Neural progenitor cell (in vitro differentiated cells): ENCODE data around the gene ZNF280A. TPM values are rescaled to one million over a fixed set of nuclear protein-coding genes. Genes with fewer than 3 reads are reported as not detected.

ENCODE experiments used
- DNase-seq: peaks from one replicate; pipeline ENCODE4 v3.0.0-alpha.2; 2016; ENCODE audit warnings: low spot score
- H2AFZ ChIP-seq: fragments of 200-600 bp; sonication (generic); replicated peaks from 2 replicates; pipeline ENCODE4 v1.6.1; 2016; ENCODE audit warnings: antibody characterized with exemption
- H3F3A ChIP-seq: fragments of 200-600 bp; sonication (generic); 2 replicates; pipeline ENCODE4 v1.6.1; 2016; ENCODE audit warnings: antibody characterized with exemption, low read depth
- H3K27ac ChIP-seq: fragments of 200-600 bp; sonication (generic); 2 replicates; pipeline ENCODE4 v1.5.1; 2016; ENCODE audit warnings: mild to moderate bottlenecking
- H3K27me3 ChIP-seq: fragments of 200-600 bp; sonication (generic); 2 replicates; pipeline ENCODE4 v1.6.1; 2016; ENCODE audit warnings: mild to moderate bottlenecking, moderate library complexity
- H3K36me3 ChIP-seq: fragments of 200-600 bp; sonication (generic); 2 replicates; pipeline ENCODE4 v1.5.1; 2016
- H3K4me1 ChIP-seq: fragments of 200-600 bp; sonication (generic); 2 replicates; pipeline ENCODE4 v1.6.1; 2016; ENCODE audit warnings: mixed run types
- H3K4me2 ChIP-seq: fragments of 200-600 bp; sonication (generic); 2 replicates; pipeline ENCODE4 v1.6.1; 2016
- H3K4me3 ChIP-seq: fragments of 200-600 bp; sonication (generic); 2 replicates; pipeline ENCODE4 v1.5.1; 2016
- H3K79me2 ChIP-seq: fragments of 200-600 bp; sonication (generic); 2 replicates; pipeline ENCODE4 v1.6.1; 2016; ENCODE audit warnings: low read depth
- H3K9ac ChIP-seq: fragments of 200-600 bp; sonication (generic); 2 replicates; pipeline ENCODE4 v1.6.1; 2016
- H3K9me3 ChIP-seq: fragments of 200-600 bp; sonication (generic); 2 replicates; pipeline ENCODE4 v1.5.1; 2016; ENCODE audit warnings: low read depth
- H4K20me1 ChIP-seq: fragments of 200-600 bp; sonication (generic); 2 replicates; pipeline ENCODE4 v1.6.1; 2016; ENCODE audit warnings: low read depth
- H3K27ac Mint-ChIP-seq: 3 replicates; pipeline ENCODE4 v1.8.0; 2021; ENCODE audit warnings: mixed read lengths
- H3K27me3 Mint-ChIP-seq: 2 replicates; pipeline ENCODE4 v1.8.0; 2022; ENCODE audit warnings: low read depth, mild to moderate bottlenecking, inconsistent platforms, moderate library complexity, mixed read lengths; ENCODE audit not compliant: insufficient read depth
- H3K36me3 Mint-ChIP-seq: 3 replicates; pipeline ENCODE4 v1.8.0; 2021; ENCODE audit warnings: mixed read lengths
- H3K4me1 Mint-ChIP-seq: 3 replicates; pipeline ENCODE4 v1.8.0; 2021; ENCODE audit warnings: mixed read lengths
- H3K4me3 Mint-ChIP-seq: 3 replicates; pipeline ENCODE4 v1.8.0; 2021; ENCODE audit warnings: mild to moderate bottlenecking, moderate library complexity, mixed read lengths
- H3K9me3 Mint-ChIP-seq: 3 replicates; pipeline ENCODE4 v1.8.0; 2020; ENCODE audit warnings: mixed read lengths
- CTCF ChIP-seq: fragments of 200-600 bp; sonication (generic); IDR thresholded peaks from 2 replicates; pipeline ENCODE4 v1.5.1; 2017; ENCODE audit warnings: antibody characterized with exemption, mild to moderate bottlenecking
- EZH2 ChIP-seq: fragments of 200-600 bp; sonication (generic); IDR thresholded peaks from 2 replicates; pipeline ENCODE4 v1.6.1; 2017; ENCODE audit warnings: antibody characterized with exemption, mild to moderate bottlenecking, moderate library complexity
- EZH2phosphoT487 ChIP-seq: fragments of 200-600 bp; sonication (generic); IDR thresholded peaks from 2 replicates; pipeline ENCODE4 v1.6.1; 2017; ENCODE audit warnings: antibody characterized with exemption
- total RNA-seq: library from RNA; depleted of rRNA; stranded (reverse); fragments of >200 nt; gene quantifications from 2 replicates; pipeline ENCODE4 v1.2.3, GENCODE V29; 2015; ENCODE audit warnings: low replicate concordance

ZNF280A gene
- total RNA-seq, 1 donor from 2014 or later: 3.7 TPM

GRCh38 chr22:22467112-22467511, 53.0 kb downstream of the ZNF280A start:
- Histone ChIP-seq H3F3A (no peaks in the 10 kb centered on the region), H3K4me2 (no peak overlapping the region), H3K4me3 (no peak overlapping the region), H3K9ac (no peak overlapping the region), H4K20me1 (peaks cover 6% of the 10 kb centered on the region), H3K27ac (no peak overlapping the region), H3K36me3 (no peaks in the 10 kb centered on the region), H3K9me3 (no peaks in the 10 kb centered on the region), H3K79me2 (no peaks in the 10 kb centered on the region), H2AFZ (no peak overlapping the region), H3K27me3 (peaks cover 77% of the 10 kb centered on the region), H3K4me1 (no peaks in the 10 kb centered on the region)
- DNase-seq: no peak
- Mint-ChIP-seq H3K27me3 (peaks cover 7% of the 10 kb centered on the region), H3K9me3 (peaks cover 15% of the 10 kb centered on the region), H3K4me3 (no peak overlapping the region), H3K27ac (no peak overlapping the region), H3K36me3 (no peaks in the 10 kb centered on the region), H3K4me1 (no peaks in the 10 kb centered on the region)
- TF ChIP-seq EZH2phosphoT487 (no peak), EZH2 (no peak), CTCF (no peak)

DNA sequence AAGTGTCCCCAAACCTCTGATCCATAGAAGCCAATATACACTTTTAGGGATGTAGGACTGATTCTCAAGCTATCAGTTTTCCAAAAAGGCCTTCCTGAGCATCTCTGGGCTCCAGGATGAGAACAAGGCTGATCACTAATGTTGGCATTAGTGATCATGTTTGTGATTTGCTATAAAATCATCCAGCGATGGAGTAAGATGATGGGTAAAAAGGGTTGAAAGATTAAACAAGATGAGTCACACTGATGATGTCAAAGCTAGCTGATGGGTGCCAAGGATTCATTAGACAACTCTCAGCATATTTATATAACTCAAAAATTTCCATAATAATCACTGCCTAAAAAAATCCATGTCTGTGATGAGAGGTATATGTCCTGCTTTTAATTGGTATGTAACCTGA, 54.3 kb downstream of the ZNF280A start:
- H3K27me3 ChIP-seq: peaks cover 84% of the 10 kb centered on the region
- no peaks in the 10 kb centered on the region for H3K4me1 ChIP-seq
- peaks cover 6% of the 10 kb centered on the region for H4K20me1 ChIP-seq
- Mint-ChIP-seq H3K4me1 (no peaks in the 10 kb centered on the region), H3K27ac (no peak overlapping the region), H3K27me3 (peaks cover 7% of the 10 kb centered on the region), H3K4me3 (no peak overlapping the region), H3K36me3 (no peaks in the 10 kb centered on the region), H3K9me3 (peaks cover 18% of the 10 kb centered on the region)
- no peak overlapping the region for H2AFZ ChIP-seq
- H3K4me2 ChIP-seq: no peak overlapping the region
- no peak overlapping the region for H3K4me3 ChIP-seq
- no peaks in the 10 kb centered on the region for H3K36me3 ChIP-seq
- no peaks in the 10 kb centered on the region for H3K79me2 ChIP-seq
- no peaks in the 10 kb centered on the region for H3F3A ChIP-seq
- DNase-seq: no peak
- H3K27ac ChIP-seq: no peak overlapping the region
- no peaks in the 10 kb centered on the region for H3K9me3 ChIP-seq
- H3K9ac ChIP-seq: no peak overlapping the region
- TF ChIP-seq EZH2phosphoT487: no peak
- no peak for TF ChIP-seq EZH2

DNA sequence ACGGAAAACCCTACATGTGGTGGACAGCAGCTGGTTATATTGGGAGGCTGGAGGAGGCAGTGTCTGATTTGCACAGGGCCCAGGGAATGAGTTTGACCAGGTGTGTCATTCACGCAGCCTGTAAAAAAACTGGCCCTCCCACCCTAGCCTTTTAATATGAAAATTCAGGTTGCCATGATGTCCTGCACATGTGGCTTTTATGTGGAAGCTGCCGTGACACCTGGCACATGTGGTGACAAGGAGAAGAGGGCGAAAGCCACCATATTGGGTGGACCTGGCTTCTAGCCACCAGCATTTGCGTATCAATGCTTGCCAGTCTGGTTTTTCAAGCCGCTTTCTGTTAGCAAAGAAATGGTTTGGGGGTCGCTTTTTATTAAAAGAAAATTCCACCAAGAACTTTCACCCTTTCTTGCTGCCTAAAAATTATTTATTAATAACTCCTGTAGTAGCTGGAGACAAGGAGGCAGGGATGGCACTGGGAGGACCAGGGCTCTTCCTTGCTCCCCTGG, 54.9 kb downstream of the ZNF280A start:
- peaks cover 87% of the 10 kb centered on the region for H3K27me3 ChIP-seq
- H3K9me3 Mint-ChIP-seq: peaks cover 21% of the 10 kb centered on the region

More for the DNA sequence above, 54.9 kb downstream of the ZNF280A start:
- H3K27ac ChIP-seq: no peak overlapping the region
- H3K79me2 ChIP-seq: no peaks in the 10 kb centered on the region
- Mint-ChIP-seq H3K4me3 (no peak overlapping the region), H3K27ac (no peak overlapping the region), H3K36me3 (no peaks in the 10 kb centered on the region), H3K4me1 (no peaks in the 10 kb centered on the region), H3K27me3 (peaks cover 10% of the 10 kb centered on the region)
- H4K20me1 ChIP-seq: peaks cover 6% of the 10 kb centered on the region
- no peak overlapping the region for H3K4me3 ChIP-seq
- TF ChIP-seq EZH2 (no peak), EZH2phosphoT487 (no peak), CTCF (no peak)
- H3K4me1 ChIP-seq: no peaks in the 10 kb centered on the region
- DNase-seq: no peak
- no peak overlapping the region for H3K9ac ChIP-seq
- no peaks in the 10 kb centered on the region for H3F3A ChIP-seq
- H3K36me3 ChIP-seq: no peaks in the 10 kb centered on the region
- no peak overlapping the region for H2AFZ ChIP-seq
- no peak overlapping the region for H3K4me2 ChIP-seq
- H3K9me3 ChIP-seq: no peaks in the 10 kb centered on the region
